ENCODE results near the gene CXorf66. TPM values are rescaled to one million over a fixed set of nuclear protein-coding genes. Genes with fewer than 3 reads are reported as not detected.

CXorf66 gene
- total RNA-seq, 1 donor from 2014 or later: not detected

- H3K4me1 ChIP-seq: peaks cover 5% of the 10 kb centered on the region
- H3K36me3 Mint-ChIP-seq: no peaks in the 10 kb centered on the region
- DNase-seq (ENCODE audit: low spot score): no peak
- TF ChIP-seq EZH2phosphoT487 (IDR thresholded peaks at IDR 0.05) (no peak), EZH2 (IDR thresholded peaks at IDR 0.05) (no peak), CTCF (IDR thresholded peaks at IDR 0.05) (no peak)
- peak overlapping the region; percentile 72 for H3K4me2 ChIP-seq
- peaks cover 7% of the 10 kb centered on the region for H3K27me3 Mint-ChIP-seq (ENCODE audit: insufficient read depth, low read depth)
- peaks cover 30% of the 10 kb centered on the region for H3K79me2 ChIP-seq (ENCODE audit: low read depth)
- H3K9ac ChIP-seq: no peak overlapping the region
- no peaks in the 10 kb centered on the region for H3K9me3 ChIP-seq (ENCODE audit: low read depth)
- no peaks in the 10 kb centered on the region for H3K9me3 Mint-ChIP-seq
- H2AFZ ChIP-seq (replicated peaks): peak overlapping the region; percentile 83
- H3F3A ChIP-seq (ENCODE audit: low read depth): peaks cover 8% of the 10 kb centered on the region
- H3K27me3 ChIP-seq: no peaks in the 10 kb centered on the region
- peaks cover 36% of the 10 kb centered on the region for H3K4me1 Mint-ChIP-seq
- H3K36me3 ChIP-seq: no peaks in the 10 kb centered on the region
- peak overlapping the region; percentile 64 for H3K27ac Mint-ChIP-seq
- peak overlapping the region; percentile 79 for H3K4me3 ChIP-seq
- peak overlapping the region; percentile 91 for H3K4me3 Mint-ChIP-seq
- H4K20me1 ChIP-seq (ENCODE audit: low read depth): peaks cover 23% of the 10 kb centered on the region
- no peak overlapping the region for H3K27ac ChIP-seq
Measured at GRCh38 chrX:139933904-139934303, 31.4 kb downstream of the CXorf66 start.

- TF ChIP-seq CTCF (IDR thresholded peaks at IDR 0.05): peak; percentile 7
- TF ChIP-seq EZH2phosphoT487 (IDR thresholded peaks at IDR 0.05): no peak
- TF ChIP-seq EZH2 (IDR thresholded peaks at IDR 0.05): no peak
- peaks cover 37% of the 10 kb centered on the region for H3K79me2 ChIP-seq (ENCODE audit: low read depth)
- Mint-ChIP-seq H3K4me1 (peaks cover 36% of the 10 kb centered on the region), H3K27me3 (ENCODE audit: insufficient read depth, low read depth) (peaks cover 7% of the 10 kb centered on the region), H3K27ac (peak within 1 kb of the TSS; percentile 93), H3K36me3 (no peaks in the 10 kb centered on the region), H3K4me3 (peak within 1 kb of the TSS; percentile 91), H3K9me3 (no peaks in the 10 kb centered on the region)
- no peaks in the 10 kb centered on the region for H3K9me3 ChIP-seq (ENCODE audit: low read depth)
- H3K4me3 ChIP-seq: peak within 1 kb of the TSS; percentile 79
- H3K27me3 ChIP-seq: no peaks in the 10 kb centered on the region
- peak; percentile 88 for DNase-seq (ENCODE audit: low spot score)
- peaks cover 8% of the 10 kb centered on the region for H3F3A ChIP-seq (ENCODE audit: low read depth)
- H3K36me3 ChIP-seq: no peaks in the 10 kb centered on the region
- H3K9ac ChIP-seq: no peak within 1 kb of the TSS
- peak within 1 kb of the TSS; percentile 83 for H3K4me2 ChIP-seq
- peaks cover 5% of the 10 kb centered on the region for H3K4me1 ChIP-seq
- H2AFZ ChIP-seq (replicated peaks): peak within 1 kb of the TSS; percentile 83
- H4K20me1 ChIP-seq (ENCODE audit: low read depth): peaks cover 23% of the 10 kb centered on the region
- H3K27ac ChIP-seq: peak within 1 kb of the TSS; percentile 53
Measured at GRCh38 chrX:139932901-139933796, 32.2 kb downstream of the CXorf66 start, which contains the start of gene ATP11C. TSS of gene ATP11C (minus strand) at chrX:139933053. CDS start at chrX:139932042, 1,011 bp downstream.

- H3K4me1 ChIP-seq: peaks cover 5% of the 10 kb centered on the region
- H3K4me1 Mint-ChIP-seq: peaks cover 36% of the 10 kb centered on the region
- H2AFZ ChIP-seq (replicated peaks): no peak overlapping the region
- H3K27ac Mint-ChIP-seq: peak overlapping the region; percentile 93
- DNase-seq (ENCODE audit: low spot score): peak; percentile 77
- no peaks in the 10 kb centered on the region for H3K36me3 ChIP-seq
- H3K27me3 ChIP-seq: no peaks in the 10 kb centered on the region
- H3K79me2 ChIP-seq (ENCODE audit: low read depth): peaks cover 46% of the 10 kb centered on the region
- peak overlapping the region; percentile 79 for H3K4me3 ChIP-seq
- no peak for TF ChIP-seq EZH2phosphoT487 (IDR thresholded peaks at IDR 0.05)
- TF ChIP-seq EZH2 (IDR thresholded peaks at IDR 0.05): no peak
- TF ChIP-seq CTCF (IDR thresholded peaks at IDR 0.05): no peak
- H4K20me1 ChIP-seq (ENCODE audit: low read depth): peaks cover 27% of the 10 kb centered on the region
- H3K9me3 ChIP-seq (ENCODE audit: low read depth): no peaks in the 10 kb centered on the region
- peak overlapping the region; percentile 91 for H3K4me3 Mint-ChIP-seq
- H3K4me2 ChIP-seq: peak overlapping the region; percentile 83
- no peak overlapping the region for H3K9ac ChIP-seq
- H3K27me3 Mint-ChIP-seq (ENCODE audit: insufficient read depth, low read depth): peaks cover 7% of the 10 kb centered on the region
- no peaks in the 10 kb centered on the region for H3K9me3 Mint-ChIP-seq
- H3K27ac ChIP-seq: peak overlapping the region; percentile 53
- peaks cover 8% of the 10 kb centered on the region for H3F3A ChIP-seq (ENCODE audit: low read depth)
- H3K36me3 Mint-ChIP-seq: no peaks in the 10 kb centered on the region
Measured at GRCh38 chrX:139932073-139932900, 33.0 kb downstream of the CXorf66 start.

Measured in neural progenitor cell (in vitro differentiated cells).